H7 (cell line): ENCODE data around the gene LRRC8B. TPM values are rescaled to one million over a fixed set of nuclear protein-coding genes. Genes with fewer than 3 reads are reported as not detected.
A peak's percentile ranks its signal among the peaks of the same experiment; 100 is the strongest.
"Not testable (repeated sequence)": the region's sequence is repeated elsewhere in the genome, so short reads cannot be mapped to it uniquely, and the experiment has no call there.

Experiments used
- DNase-seq: peaks from one replicate; pipeline ENCODE4 v3.0.0; 2012
- H3K27me3 ChIP-seq: 2 replicates; pipeline ENCODE4 v1.6.0; 2011; ENCODE audit warnings: mild to moderate bottlenecking, low read length; ENCODE audit not compliant: control insufficient read depth, insufficient read depth
- H3K36me3 ChIP-seq: replicated peaks from 2 replicates; pipeline ENCODE4 v1.5.1; 2011; ENCODE audit warnings: low read length; ENCODE audit not compliant: control insufficient read depth, insufficient read depth
- H3K4me3 ChIP-seq: 2 replicates; pipeline ENCODE4 v1.5.1; 2011; ENCODE audit warnings: low read depth, mild to moderate bottlenecking, control low read depth, low read length, moderate library complexity; ENCODE audit not compliant: insufficient read depth
- total RNA-seq: library from RNA; depleted of rRNA; stranded (reverse); fragments of >200 nt; shearing (Covaris generic); gene quantifications from 2 replicates; pipeline ENCODE4 v1.2.3, GENCODE V29; 2014

LRRC8B gene
- total RNA-seq, 1 experiment from 2014 or later: 15.9 TPM

DNA sequence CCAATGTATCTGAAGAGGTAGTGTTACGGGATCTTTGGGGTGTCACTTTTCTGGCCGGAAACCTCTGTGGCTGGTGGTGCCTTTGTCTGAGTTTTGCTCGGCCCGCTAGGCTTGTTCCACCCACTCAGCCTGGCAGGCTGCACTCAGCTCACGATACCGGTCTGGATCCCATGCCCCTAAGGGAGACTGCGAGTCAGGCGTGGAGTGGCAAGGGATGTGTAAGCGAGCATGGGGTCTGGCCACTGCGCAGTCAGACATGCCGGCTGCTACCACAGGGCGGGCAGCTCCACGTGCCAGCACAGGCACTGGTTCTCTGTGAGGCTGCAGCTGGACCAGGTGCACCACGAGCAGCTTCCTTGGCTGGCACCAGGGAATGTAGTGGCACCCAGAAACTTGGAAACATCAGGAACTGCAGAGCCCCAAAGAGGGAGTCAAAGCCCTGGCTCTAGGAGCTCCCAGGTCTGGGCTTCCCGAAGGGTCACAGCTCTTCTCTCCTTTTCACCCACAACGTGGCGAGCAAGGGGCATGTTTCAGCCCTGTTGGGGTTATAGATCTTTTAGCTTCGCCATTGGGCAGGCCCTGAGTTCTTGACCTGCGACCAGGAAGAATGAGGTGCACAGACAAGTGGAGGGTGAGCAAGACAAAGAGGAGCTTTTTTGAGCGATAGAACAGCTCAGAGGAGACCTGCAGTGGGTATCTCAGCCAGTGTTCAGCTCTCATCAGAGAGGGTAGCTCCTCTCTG, 84.5 kb downstream of the LRRC8B start:
- Histone ChIP-seq H3K4me3 (no peak overlapping the region), H3K27me3 (no peaks in the 10 kb centered on the region), H3K36me3 (no peaks in the 10 kb centered on the region)
- DNase-seq: no peak

GRCh38 chr1:89609781-89610456, 85.3 kb downstream of the LRRC8B start:
- DNase-seq: no peak
- Histone ChIP-seq H3K4me3 (no peak overlapping the region), H3K27me3 (no peaks in the 10 kb centered on the region), H3K36me3 (no peaks in the 10 kb centered on the region)

GRCh38 chr1:89610457-89611011, 85.9 kb downstream of the LRRC8B start:
- Histone ChIP-seq H3K36me3 (no peaks in the 10 kb centered on the region), H3K27me3 (no peaks in the 10 kb centered on the region), H3K4me3 (no peak overlapping the region)
- DNase-seq: peak; percentile 39

DNA sequence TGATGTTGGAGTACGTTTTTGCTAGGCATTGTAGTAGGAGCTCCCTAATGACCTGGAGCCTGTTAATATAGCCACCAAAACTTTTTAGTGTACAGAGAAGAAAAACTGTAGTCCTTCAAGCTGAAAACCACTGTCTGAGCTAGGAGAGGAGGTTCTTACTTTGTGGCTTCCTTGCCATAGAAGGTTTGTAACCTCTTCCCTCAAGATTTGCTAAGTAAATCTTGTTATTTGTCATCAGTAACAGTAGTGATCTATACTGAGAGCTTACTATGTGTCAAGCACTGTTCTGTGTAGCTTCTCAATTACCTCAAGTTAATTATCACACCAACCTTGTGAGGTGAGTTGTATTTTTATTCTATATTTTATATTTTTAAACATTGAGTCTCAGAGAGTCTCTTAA, 87.1 kb downstream of the LRRC8B start:
- no peak for DNase-seq
- H3K27me3 ChIP-seq: no peaks in the 10 kb centered on the region
- no peaks in the 10 kb centered on the region for H3K36me3 ChIP-seq
- H3K4me3 ChIP-seq: no peak overlapping the region

DNA sequence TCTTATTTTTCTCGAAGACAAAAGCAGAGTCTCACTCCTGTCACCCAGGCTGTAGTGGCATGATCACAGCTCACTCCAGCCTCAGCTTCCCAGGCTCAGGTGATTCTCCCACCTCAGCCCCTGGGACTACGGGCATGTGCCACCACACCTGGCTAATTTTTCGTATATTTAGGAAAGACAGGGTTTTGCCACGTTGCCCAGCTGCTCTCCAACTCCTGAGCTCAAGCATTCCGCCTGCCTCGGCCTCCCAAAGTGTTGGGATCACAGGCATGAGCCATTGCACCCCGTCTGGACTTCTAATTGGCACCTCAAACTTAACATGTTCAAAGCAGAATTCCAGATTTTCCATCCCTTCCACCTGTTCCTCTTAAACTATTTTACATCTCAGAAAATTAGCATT, 89.3 kb downstream of the LRRC8B start:
- Histone ChIP-seq H3K27me3 (no peaks in the 10 kb centered on the region), H3K36me3 (no peaks in the 10 kb centered on the region), H3K4me3 (no peak overlapping the region)
- DNase-seq: no peak

DNA sequence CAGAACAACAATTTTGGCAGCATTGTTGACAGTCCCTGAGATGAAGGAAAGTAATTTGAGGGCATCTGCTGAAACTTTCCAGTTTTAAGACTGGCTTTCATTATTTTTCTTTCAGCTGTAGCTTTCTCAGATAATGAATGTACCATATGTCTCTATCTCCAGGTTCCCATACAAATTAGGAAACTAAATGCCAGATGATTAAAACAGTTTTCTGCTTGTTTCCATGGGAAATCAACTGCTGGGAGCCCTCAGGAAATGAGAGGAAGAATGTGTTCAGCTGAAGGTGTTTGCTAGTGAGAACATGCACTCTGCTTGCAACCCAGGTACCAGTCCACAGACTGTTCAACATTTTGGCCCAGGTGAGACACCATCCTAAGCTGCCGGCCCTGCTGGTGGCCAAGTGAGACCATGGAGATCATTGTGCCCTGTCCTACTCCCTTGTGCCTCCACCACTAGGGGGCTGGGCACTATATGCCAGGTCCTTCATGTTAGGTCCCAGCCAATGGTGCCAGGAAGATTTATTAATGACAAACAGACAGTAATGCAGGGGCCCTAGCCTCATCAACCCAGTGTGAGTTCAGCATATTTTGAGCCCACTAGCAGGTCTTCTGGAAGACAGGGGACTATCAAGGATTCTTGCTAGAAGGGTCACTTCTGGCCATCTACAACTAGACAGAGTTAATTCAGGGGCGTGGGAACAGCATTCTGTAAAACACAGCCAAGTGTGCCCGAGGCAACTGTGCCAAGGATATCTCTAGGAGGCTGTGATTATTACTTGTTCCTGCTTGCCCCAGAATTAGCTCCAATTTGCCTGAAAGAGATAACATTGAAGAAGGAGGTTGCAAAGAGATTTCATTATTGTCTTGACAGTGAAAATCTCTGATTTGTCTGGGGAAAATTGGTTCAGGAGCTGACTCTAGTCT, 91.3 kb downstream of the LRRC8B start:
- peak; percentile 54 for DNase-seq
- Histone ChIP-seq H3K27me3 (no peaks in the 10 kb centered on the region), H3K36me3 (no peaks in the 10 kb centered on the region), H3K4me3 (no peak overlapping the region)

GRCh38 chr1:89616844-89617627, 92.4 kb downstream of the LRRC8B start:
- no peak for DNase-seq
- Histone ChIP-seq H3K36me3 (no peaks in the 10 kb centered on the region), H3K27me3 (no peaks in the 10 kb centered on the region), H3K4me3 (no peak overlapping the region)

DNA sequence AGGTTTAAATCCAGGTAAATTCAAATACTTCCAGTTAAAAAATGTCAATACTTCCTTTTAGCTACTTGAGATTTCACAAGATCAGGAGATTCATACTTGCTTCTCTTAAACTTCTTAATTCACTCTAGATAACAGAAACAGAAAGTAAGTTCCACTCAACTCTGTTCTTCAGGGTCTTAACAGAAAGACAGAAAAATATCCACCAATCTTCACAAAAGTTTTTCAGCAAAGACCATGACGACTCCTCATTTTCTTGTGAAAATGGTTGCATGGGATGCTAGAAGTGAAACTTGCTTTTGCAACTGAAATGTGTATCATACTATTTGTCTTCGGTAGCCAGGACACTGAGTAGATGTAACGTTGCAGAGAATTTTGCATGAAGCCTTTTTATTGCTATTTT, 96.0 kb downstream of the LRRC8B start:
- Histone ChIP-seq H3K36me3 (no peaks in the 10 kb centered on the region), H3K4me3 (no peak overlapping the region), H3K27me3 (no peaks in the 10 kb centered on the region)
- no peak for DNase-seq

DNA sequence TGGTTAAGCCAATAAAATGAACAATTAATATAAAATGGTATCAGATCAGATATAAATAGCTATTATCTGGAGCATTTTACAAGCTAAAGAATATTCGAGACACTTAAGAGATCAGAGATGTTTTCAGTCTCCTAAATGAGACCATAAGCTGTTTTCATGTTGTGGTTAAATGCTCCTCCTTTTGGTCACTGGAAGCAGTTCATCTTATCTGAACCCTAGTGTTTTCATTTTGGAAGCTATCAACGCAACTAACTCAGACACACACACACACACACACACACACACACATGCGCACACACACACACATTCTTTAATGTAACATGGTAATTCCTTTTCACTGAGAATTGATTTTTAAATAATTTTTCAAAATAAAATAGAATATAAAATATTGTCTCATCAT, 98.3 kb downstream of the LRRC8B start:
- Histone ChIP-seq H3K4me3 (no peak overlapping the region), H3K36me3 (no peaks in the 10 kb centered on the region), H3K27me3 (no peaks in the 10 kb centered on the region)
- DNase-seq: no peak

- Histone ChIP-seq H3K27me3 (no peaks in the 10 kb centered on the region), H3K4me3 (no peak overlapping the region), H3K36me3 (no peaks in the 10 kb centered on the region)
- no peak for DNase-seq
Measured at GRCh38 chr1:89624314-89624713, 99.7 kb downstream of the LRRC8B start.

DNA sequence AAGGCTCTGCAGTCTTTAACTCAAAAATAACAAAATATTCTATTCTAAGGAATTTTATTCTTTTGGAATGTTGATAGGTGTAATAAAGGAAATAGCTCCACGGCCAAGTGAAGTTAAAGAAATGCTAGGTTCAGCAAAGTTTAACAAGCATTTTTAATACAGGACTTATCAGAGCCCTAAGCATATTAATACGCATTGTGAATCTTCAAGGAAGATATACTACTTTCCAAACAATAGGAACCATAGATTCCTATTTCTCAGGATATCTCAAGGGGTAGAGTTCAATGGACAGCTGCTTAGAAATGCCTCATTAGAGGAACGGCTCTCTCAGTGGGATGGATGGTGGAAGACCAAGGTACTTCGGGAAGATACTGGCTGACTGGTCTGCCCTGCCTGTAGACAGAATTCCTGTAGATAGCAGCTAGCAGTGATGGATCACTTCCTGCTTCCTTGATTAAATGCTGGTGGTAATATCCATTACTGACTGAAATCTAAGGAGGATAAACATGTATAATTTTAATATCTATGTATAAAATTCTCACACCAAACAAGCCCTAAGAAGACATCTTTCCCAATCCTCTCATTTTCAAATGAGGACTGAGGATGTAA, 100.2 kb downstream of the LRRC8B start:
- no peaks in the 10 kb centered on the region for H3K27me3 ChIP-seq
- no peaks in the 10 kb centered on the region for H3K36me3 ChIP-seq
- no peak overlapping the region for H3K4me3 ChIP-seq
- no peak for DNase-seq

- no peak for DNase-seq
- H3K27me3 ChIP-seq: peaks cover 19% of the 10 kb centered on the region
- H3K4me3 ChIP-seq: no peak overlapping the region
- no peaks in the 10 kb centered on the region for H3K36me3 ChIP-seq
Measured at GRCh38 chr1:89627596-89627962, 103.0 kb downstream of the LRRC8B start.

- no peak for DNase-seq
- no peak overlapping the region for H3K4me3 ChIP-seq
- no peaks in the 10 kb centered on the region for H3K36me3 ChIP-seq
- H3K27me3 ChIP-seq: peaks cover 33% of the 10 kb centered on the region
Measured at GRCh38 chr1:89629146-89629545, 104.5 kb downstream of the LRRC8B start.

GRCh38 chr1:89629600-89629999, 105.0 kb downstream of the LRRC8B start:
- not testable (repeated sequence) for H3K4me3 ChIP-seq, DNase-seq, H3K36me3 ChIP-seq
- H3K27me3 ChIP-seq: peaks cover 37% of the 10 kb centered on the region
